MM.1S (cell line): Measurements from ENCODE around the gene RPS15A.

Experiments
- EZH2 ChIP-seq: fragments of 300-600 bp; sonication (generic); optimal IDR thresholded peaks from 2 replicates; pipeline ENCODE3; 2017; ENCODE audit warnings: low read depth, mild to moderate bottlenecking, antibody characterized with exemption, low read length, mixed read lengths
- EZH2phosphoT487 ChIP-seq: fragments of 300-600 bp; sonication (generic); IDR thresholded peaks from 2 replicates; pipeline ENCODE4 v1.6.1; 2018; ENCODE audit warnings: antibody characterized with exemption, low read length
- TF ChIP-seq, protein P1 (sequence below): fragments of 300-600 bp; sonication (generic); IDR thresholded peaks from 2 replicates; pipeline ENCODE4 v1.5.1; 2016; ENCODE audit warnings: antibody characterized with exemption, low read length, mixed read lengths

DNA sequence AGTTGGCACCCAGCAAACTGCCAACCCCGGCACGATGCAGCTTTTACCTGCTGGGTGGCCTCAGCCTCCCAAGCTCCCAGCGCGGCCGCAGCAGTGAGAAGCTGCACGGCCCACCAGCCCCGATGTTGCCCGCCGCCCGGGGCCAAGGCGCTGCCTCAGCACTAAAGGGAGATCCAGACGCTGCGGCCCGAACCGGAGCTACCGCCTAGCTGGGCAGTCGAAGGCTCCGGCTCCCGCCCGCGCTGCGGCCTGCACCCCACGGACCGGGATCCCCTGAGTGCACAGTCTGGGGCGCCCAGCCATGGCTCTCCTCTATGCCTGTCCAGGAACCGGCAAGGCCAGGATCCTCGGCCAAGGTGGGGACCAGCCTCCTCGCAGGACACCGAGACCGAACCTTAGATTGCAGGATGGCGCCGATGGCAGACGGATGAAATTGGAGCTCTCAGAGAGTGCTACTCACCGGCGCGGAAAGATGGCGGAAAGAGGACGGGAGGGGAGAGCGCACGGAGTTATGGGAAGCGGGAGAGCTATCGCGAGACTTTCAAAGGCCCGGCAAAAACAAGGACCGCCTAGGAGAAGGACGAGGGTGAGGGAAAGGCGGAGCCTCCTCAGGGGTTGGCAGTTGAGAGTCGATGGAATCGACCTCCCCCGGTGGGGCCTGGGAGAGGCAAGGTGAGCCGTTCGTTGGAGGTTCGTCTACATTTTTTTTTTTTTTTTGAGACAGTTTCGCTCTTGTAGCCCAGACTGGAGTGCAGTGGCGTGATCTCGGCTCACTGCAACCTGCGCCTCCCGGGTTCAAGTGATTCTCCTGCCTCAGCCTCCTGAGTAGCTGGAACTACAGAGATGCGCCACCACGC is at the start of gene RPS15A:
- TF ChIP-seq, protein P1, sequence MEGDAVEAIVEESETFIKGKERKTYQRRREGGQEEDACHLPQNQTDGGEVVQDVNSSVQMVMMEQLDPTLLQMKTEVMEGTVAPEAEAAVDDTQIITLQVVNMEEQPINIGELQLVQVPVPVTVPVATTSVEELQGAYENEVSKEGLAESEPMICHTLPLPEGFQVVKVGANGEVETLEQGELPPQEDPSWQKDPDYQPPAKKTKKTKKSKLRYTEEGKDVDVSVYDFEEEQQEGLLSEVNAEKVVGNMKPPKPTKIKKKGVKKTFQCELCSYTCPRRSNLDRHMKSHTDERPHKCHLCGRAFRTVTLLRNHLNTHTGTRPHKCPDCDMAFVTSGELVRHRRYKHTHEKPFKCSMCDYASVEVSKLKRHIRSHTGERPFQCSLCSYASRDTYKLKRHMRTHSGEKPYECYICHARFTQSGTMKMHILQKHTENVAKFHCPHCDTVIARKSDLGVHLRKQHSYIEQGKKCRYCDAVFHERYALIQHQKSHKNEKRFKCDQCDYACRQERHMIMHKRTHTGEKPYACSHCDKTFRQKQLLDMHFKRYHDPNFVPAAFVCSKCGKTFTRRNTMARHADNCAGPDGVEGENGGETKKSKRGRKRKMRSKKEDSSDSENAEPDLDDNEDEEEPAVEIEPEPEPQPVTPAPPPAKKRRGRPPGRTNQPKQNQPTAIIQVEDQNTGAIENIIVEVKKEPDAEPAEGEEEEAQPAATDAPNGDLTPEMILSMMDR, result no peak
- no peak for TF ChIP-seq EZH2phosphoT487
- TF ChIP-seq EZH2, result no peak
